IMR-90 (cell line): ENCODE results near the gene CHMP4A. TPM values are rescaled to one million over a fixed set of nuclear protein-coding genes. Genes with fewer than 3 reads are reported as not detected.

ENCODE experiments used
- ATAC-seq: fragments of 200-7000 bp; cut with Tn5 transposase; 2 replicates; pipeline ENCODE4 v1.9.1; 2020; ENCODE audit warnings: low read depth, mild to moderate bottlenecking, moderate library complexity
- BruUV-seq: library from RNA; stranded (reverse); fragments of 400-500 nt; replicated peaks from 2 replicates; lab custom pipeline; 2021; lab: Mats Ljungman, UMichigan
- CTCF ChIA-PET: fragments of 300-600 bp; formaldehyde crosslinking; extraction: SDS; loops from one replicate; lab custom pipeline; 2021; ENCODE audit warnings: antibody characterized with exemption; lab: Yijun Ruan, JAX
- POLR2A ChIA-PET: fragments of 300-600 bp; sonication (Branson Sonifier 250); formaldehyde crosslinking; loops from one replicate; lab custom pipeline; 2022; ENCODE audit warnings: antibody characterized with exemption; ENCODE audit not compliant: unreplicated experiment; lab: Charles Lee
- DNase-seq: peaks from one replicate; pipeline ENCODE4 v3.0.0; 2013
- H2AFZ ChIP-seq: replicated peaks from 2 replicates; pipeline ENCODE3; 2013; ENCODE audit warnings: low read length, mild to moderate bottlenecking; ENCODE audit not compliant: poor library complexity
- H2AK5ac ChIP-seq: 2 replicates; pipeline ENCODE4 v1.6.1; 2013; ENCODE audit warnings: low read depth, low read length, inconsistent platforms
- H2AK9ac ChIP-seq: replicated peaks from 2 replicates; pipeline ENCODE3; 2013; ENCODE audit warnings: mild to moderate bottlenecking, low read depth, low read length, moderate library complexity; ENCODE audit not compliant: poor library complexity
- H2BK120ac ChIP-seq: 2 replicates; pipeline ENCODE4 v1.6.1; 2013; ENCODE audit warnings: low read depth, low read length, inconsistent platforms
- H2BK15ac ChIP-seq: 3 replicates; pipeline ENCODE4 v1.6.1; 2013; ENCODE audit warnings: low read depth, low read length, inconsistent platforms
- H2BK20ac ChIP-seq: 2 replicates; pipeline ENCODE4 v1.6.1; 2013; ENCODE audit warnings: low read depth, mild to moderate bottlenecking, inconsistent platforms, low read length, moderate library complexity
- H2BK5ac ChIP-seq: 2 replicates; pipeline ENCODE4 v1.6.1; 2013; ENCODE audit warnings: mild to moderate bottlenecking, low read depth, low read length, inconsistent platforms; ENCODE audit not compliant: poor library complexity, severe bottlenecking
- H3K14ac ChIP-seq: replicated peaks from 2 replicates; pipeline ENCODE4 v1.6.1; 2013; ENCODE audit warnings: low read depth, low read length, inconsistent platforms
- H3K18ac ChIP-seq: 2 replicates; pipeline ENCODE4 v1.6.1; 2013; ENCODE audit warnings: low read depth, low read length, control low read depth
- H3K23ac ChIP-seq: 2 replicates; pipeline ENCODE4 v1.6.1; 2013; ENCODE audit warnings: low read depth, low read length, inconsistent platforms
- H3K27ac ChIP-seq: 2 replicates; pipeline ENCODE4 v1.5.1; 2013; ENCODE audit warnings: mild to moderate bottlenecking, control low read depth, low read length; ENCODE audit not compliant: insufficient read depth
- H3K27me3 ChIP-seq: 2 replicates; pipeline ENCODE4 v1.6.1; 2013; ENCODE audit warnings: low read length; ENCODE audit not compliant: control insufficient read depth, insufficient read depth
- H3K36me3 ChIP-seq: 2 replicates; pipeline ENCODE4 v1.6.1; 2013; ENCODE audit warnings: low read length, mixed read lengths; ENCODE audit not compliant: control insufficient read depth, insufficient read depth
- H3K4ac ChIP-seq: 2 replicates; pipeline ENCODE4 v1.6.1; 2013; ENCODE audit warnings: low read depth, low read length, inconsistent platforms
- H3K4me1 ChIP-seq: 2 replicates; pipeline ENCODE4 v1.6.1; 2013; ENCODE audit warnings: low read length, mixed read lengths; ENCODE audit not compliant: control insufficient read depth, insufficient read depth
- H3K4me2 ChIP-seq: 2 replicates; pipeline ENCODE4 v1.6.1; 2013; ENCODE audit warnings: low read depth, mild to moderate bottlenecking, control low read depth, low read length, moderate library complexity
- H3K4me3 ChIP-seq: 2 replicates; pipeline ENCODE4 v1.5.1; 2013; ENCODE audit warnings: low read depth, mild to moderate bottlenecking, control low read depth, low read length, moderate library complexity; ENCODE audit not compliant: insufficient read depth
- H3K56ac ChIP-seq: 2 replicates; pipeline ENCODE4 v1.6.1; 2013; ENCODE audit warnings: low read length, inconsistent platforms; ENCODE audit not compliant: insufficient read depth; ENCODE audit errors: extremely low read depth
- H3K79me1 ChIP-seq, 2 experiments: 2 replicates each; pipeline ENCODE4 v1.6.1; 2013; ENCODE audit warnings: low read length in 2 of 2, inconsistent platforms in 1 of 2, low read depth in 1 of 2
- H3K9ac ChIP-seq: 2 replicates; pipeline ENCODE4 v1.6.1; 2013; ENCODE audit warnings: low read depth, low read length, control low read depth
- H3K9me1 ChIP-seq: 2 replicates; pipeline ENCODE4 v1.6.1; 2013; ENCODE audit warnings: low read length, inconsistent platforms; ENCODE audit not compliant: insufficient read depth
- H3K9me3 ChIP-seq: 2 replicates; pipeline ENCODE4 v1.6.1; 2013; ENCODE audit warnings: low read length; ENCODE audit not compliant: control insufficient read depth, insufficient read depth
- H4K20me1 ChIP-seq: 2 replicates; pipeline ENCODE4 v1.6.1; 2013; ENCODE audit warnings: low read length, inconsistent platforms; ENCODE audit not compliant: insufficient read depth
- H4K5ac ChIP-seq: 2 replicates; pipeline ENCODE4 v1.6.1; 2013; ENCODE audit warnings: mild to moderate bottlenecking, low read depth, low read length, control low read depth
- H4K8ac ChIP-seq, 2 experiments: 2 replicates each; pipeline ENCODE4 v1.6.1; 2013; ENCODE audit warnings: low read depth in 2 of 2, low read length in 2 of 2, control low read depth in 1 of 2, inconsistent platforms in 1 of 2
- H4K91ac ChIP-seq: 2 replicates; pipeline ENCODE4 v1.6.1; 2013; ENCODE audit warnings: low read depth, low read length, inconsistent platforms; ENCODE audit not compliant: insufficient read depth
- BHLHE40 ChIP-seq: fragments of 150-350 bp; IDR thresholded peaks from 2 replicates; pipeline ENCODE4 v1.6.1; 2016; ENCODE audit warnings: mild to moderate bottlenecking, low read depth, low read length
- CHD1 ChIP-seq: IDR thresholded peaks from 2 replicates; pipeline ENCODE4 v1.6.1; 2012; ENCODE audit warnings: low read depth, low read length, improper control_type of control experiment
- FOS ChIP-seq: fragments of 150-350 bp; IDR thresholded peaks from 2 replicates; pipeline ENCODE4 v1.6.1; 2016; ENCODE audit warnings: low read depth, low read length
- MAFK ChIP-seq: IDR thresholded peaks from 2 replicates; pipeline ENCODE4 v1.6.1; 2012; ENCODE audit warnings: low read depth, low read length, improper control_type of control experiment
- MXI1 ChIP-seq: IDR thresholded peaks from 2 replicates; pipeline ENCODE4 v1.6.1; 2012; ENCODE audit warnings: low read depth, mild to moderate bottlenecking, low read length, moderate library complexity, borderline replicate concordance
- NFE2L2 ChIP-seq: fragments of 150-350 bp; IDR thresholded peaks from 2 replicates; pipeline ENCODE4 v1.6.1; 2016; ENCODE audit warnings: low read depth, mild to moderate bottlenecking, low read length
- POLR2A ChIP-seq: IDR thresholded peaks from 2 replicates; pipeline ENCODE4 v1.6.1; 2012; ENCODE audit warnings: mild to moderate bottlenecking, low read depth, low read length
- RAD21 ChIP-seq: IDR thresholded peaks from 2 replicates; pipeline ENCODE4 v1.6.1; 2012; ENCODE audit warnings: low read length, improper control_type of control experiment
- RCOR1 ChIP-seq: IDR thresholded peaks from 2 replicates; pipeline ENCODE4 v1.6.1; 2012; ENCODE audit warnings: mild to moderate bottlenecking, low read length, improper control_type of control experiment; ENCODE audit not compliant: insufficient replicate concordance
- SMC3 ChIP-seq: fragments of 150-350 bp; IDR thresholded peaks from 2 replicates; pipeline ENCODE4 v1.6.1; 2016; ENCODE audit warnings: low read depth, mild to moderate bottlenecking, antibody characterized with exemption, low read length, moderate library complexity
- USF2 ChIP-seq: fragments of 150-350 bp; IDR thresholded peaks from 2 replicates; pipeline ENCODE4 v1.6.1; 2017; ENCODE audit warnings: mild to moderate bottlenecking, antibody characterized with exemption, low read length, low read depth
- WGBS, 2 experiments: methylation state at CpG; one replicate each; pipeline versions ENCODE4 v1.1.5 to v1.1.7; 2013; ENCODE audit warnings: missing lambda C conversion rate in 2 of 2; ENCODE audit not compliant: insufficient read length in 1 of 2; ENCODE audit errors: extremely low coverage in 2 of 2; 5-methylcytosine and 5-hydroxymethylcytosine counted together
- dilution Hi-C: fragments of 300-500 bp; cut with HindIII; formaldehyde crosslinking; loops from one replicate; pipeline ENCODE4 v1.14.3; 2018; ENCODE audit warnings: low sequenced_read_pairs; ENCODE audit not compliant: unreplicated experiment
- in situ Hi-C: fragments of 300-500 bp; cut with MboI; formaldehyde crosslinking; loops from 3 replicates; pipeline ENCODE4 v1.14.3; 2019; ENCODE audit warnings: low sequenced_read_pairs, inconsistent platforms, mixed read lengths
- intact Hi-C: fragments of 100-400 bp; cut with micrococcal nuclease; formaldehyde crosslinking; loops from 2 replicates; pipeline ENCODE4 v1.10.0; 2022
- polyA plus RNA-seq, 3 experiments: library from polyadenylated mRNA; depleted of rRNA; stranded (reverse); fragments of >200 nt; gene quantifications; 2 replicates each; pipeline ENCODE4 v1.2.3, GENCODE V29; 2012; ENCODE audit warnings: low replicate concordance in 1 of 3
- total RNA-seq: library from RNA; depleted of rRNA; stranded (reverse); fragments of >200 nt; gene quantifications from 2 replicates; pipeline ENCODE4 v1.2.3, GENCODE V29; 2012

CHMP4A gene
- total and polyA plus RNA-seq, 2 of the 4 experiments (the other 2 are of a cell fraction): 22.0 to 63.8 TPM

DNA sequence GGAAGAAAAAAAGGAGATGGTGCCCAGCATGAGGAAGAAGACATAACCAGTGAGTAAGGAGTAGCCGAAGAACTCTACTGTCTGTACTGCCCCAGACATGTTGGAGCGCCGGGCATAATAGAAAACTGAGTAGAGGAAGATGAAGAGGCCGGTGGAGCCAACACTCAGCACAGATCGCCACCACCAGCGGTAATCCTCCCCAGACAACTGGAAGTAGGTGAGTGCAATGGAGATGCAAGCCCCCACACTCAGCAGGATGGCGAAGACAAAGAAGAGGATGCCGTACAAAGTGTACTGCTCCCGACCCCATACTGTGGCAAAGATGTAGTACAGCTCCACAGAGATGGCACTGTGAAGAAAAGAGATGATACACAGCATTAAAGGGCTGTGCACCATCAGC, 23.8 kb downstream of the CHMP4A start:
- Histone ChIP-seq H2BK120ac (no peak overlapping the region), H3K79me1 (peaks cover 28 to 74% of the 10 kb centered on the region in 2 experiments), H2BK5ac (no peak overlapping the region), H3K23ac (no peak overlapping the region), H3K18ac (no peak overlapping the region), H2BK15ac (no peak overlapping the region), H4K20me1 (no peaks in the 10 kb centered on the region), H3K27ac (no peak overlapping the region), H3K4me1 (peaks cover 5% of the 10 kb centered on the region), H3K9ac (no peak overlapping the region), H4K8ac (peak overlapping the region; percentile 6 to 89; a peak in 2 of 4 replicates), H3K4me3 (no peak overlapping the region), H2AFZ (no peak overlapping the region), H3K9me3 (no peaks in the 10 kb centered on the region), H2AK9ac (no peak overlapping the region), H3K56ac (no peak overlapping the region), H3K14ac (no peak overlapping the region), H3K27me3 (no peaks in the 10 kb centered on the region), H4K5ac (no peak overlapping the region), H2AK5ac (no peak overlapping the region), H2BK20ac (no peak overlapping the region), H3K4ac (no peak overlapping the region), H3K36me3 (peaks cover 46% of the 10 kb centered on the region), H4K91ac (no peak overlapping the region), H3K9me1 (peaks cover 18% of the 10 kb centered on the region), H3K4me2 (no peak overlapping the region)
- ChIA-PET CTCF (interaction anchor here (1.0 to 1.3 kb wide), 2 partner anchors 28 to 108 kb away, joined by 3 to 4 read pairs; partner anchors contain the start of gene IRF9), POLR2A (interaction anchor here (0.6 kb wide), 1 partner anchor 9 kb away, joined by 3 read pairs; no protein-coding TSS in a partner anchor)
- DNase-seq (no peak), ATAC-seq (no peak)
- intact Hi-C loops (no loop called here), dilution Hi-C loops (no loop called here), in situ Hi-C loops (no loop called here)
- no TSS peak for BruUV-seq
- no CpG with 5 or more reads among the region's 9 CpGs for WGBS, 2 experiments
- TF ChIP-seq RCOR1 (no peak), MAFK (no peak), SMC3 (no peak), CHD1 (no peak), BHLHE40 (no peak), FOS (no peak), POLR2A (no peak), MXI1 (no peak), NFE2L2 (no peak), USF2 (no peak), RAD21 (no peak)
